SH-SY5Y (cell line): ENCODE results near the gene SLC38A6.

ENCODE experiments used
- GATA2 ChIP-seq: IDR thresholded peaks from 2 replicates; pipeline ENCODE4 v1.6.1; 2011; ENCODE audit warnings: mild to moderate bottlenecking, low read depth, low read length
- GATA3 ChIP-seq: IDR thresholded peaks from 2 replicates; pipeline ENCODE4 v1.6.1; 2011; ENCODE audit warnings: low read depth, mild to moderate bottlenecking, low read length, moderate library complexity

Gene SLC38A6

GRCh38 chr14:61051051-61051450 lies 70.0 kb downstream of the SLC38A6 start:
- no peak for TF ChIP-seq GATA2
- no peak for TF ChIP-seq GATA3

- TF ChIP-seq GATA2 (no peak), GATA3 (no peak)
Measured at GRCh38 chr14:61051621-61052020, 70.6 kb downstream of the SLC38A6 start.

- TF ChIP-seq GATA3 (no peak), GATA2 (no peak)
Measured at GRCh38 chr14:61063461-61063860, 82.4 kb downstream of the SLC38A6 start.

GRCh38 chr14:61064210-61064609 lies 83.2 kb downstream of the SLC38A6 start:
- TF ChIP-seq GATA3, result no peak
- no peak for TF ChIP-seq GATA2

GRCh38 chr14:61064856-61065255 lies 83.8 kb downstream of the SLC38A6 start:
- TF ChIP-seq GATA2 (no peak), GATA3 (no peak)

- TF ChIP-seq GATA3 (no peak), GATA2 (no peak)
Measured at GRCh38 chr14:61065656-61066055, 84.6 kb downstream of the SLC38A6 start.

GRCh38 chr14:61072442-61072841 lies 91.4 kb downstream of the SLC38A6 start:
- TF ChIP-seq GATA3 (peak; percentile 62; the same call in 1 of the 2 replicates), GATA2 (peak; percentile 44; the same call in 1 of the 2 replicates)

- TF ChIP-seq GATA3 (no peak), GATA2 (no peak)
Measured at GRCh38 chr14:61074852-61075251, 93.8 kb downstream of the SLC38A6 start.

- TF ChIP-seq GATA2, result no peak
- no peak for TF ChIP-seq GATA3
Measured at GRCh38 chr14:61076556-61076955, 95.5 kb downstream of the SLC38A6 start.

- no peak for TF ChIP-seq GATA3
- TF ChIP-seq GATA2, result no peak
Measured at GRCh38 chr14:61077437-61077836, 96.4 kb downstream of the SLC38A6 start.

GRCh38 chr14:61077951-61078720 lies 97.1 kb downstream of the SLC38A6 start:
- TF ChIP-seq GATA2 (no peak), GATA3 (no peak)

GRCh38 chr14:61080591-61081010 lies 99.6 kb downstream of the SLC38A6 start:
- TF ChIP-seq GATA3 (no peak), GATA2 (no peak)

GRCh38 chr14:61088081-61088480 lies 107.0 kb downstream of the SLC38A6 start:
- TF ChIP-seq GATA3, result no peak
- no peak for TF ChIP-seq GATA2

- TF ChIP-seq GATA2, result no peak
- TF ChIP-seq GATA3, result no peak
Measured at GRCh38 chr14:61089126-61089750, 108.2 kb downstream of the SLC38A6 start.
